Large intestine (tissue), 12 donors: ENCODE results near the gene CD164L2. TPM values are rescaled to one million over a fixed set of nuclear protein-coding genes. Genes with fewer than 3 reads are reported as not detected.
"Not testable (repeated sequence)": the region's sequence is repeated elsewhere in the genome, so short reads cannot be mapped to it uniquely, and the experiment has no call there.

ENCODE experiments used
- DNase-seq, 2 donors: peaks; one replicate each; pipeline versions ENCODE4 v3.0.0 to v3.0.0-alpha.2; 2013
- H3K27ac ChIP-seq: one replicate; pipeline ENCODE4 v1.5.1; 2013; ENCODE audit warnings: low read length
- H3K27me3 ChIP-seq: 2 replicates; pipeline ENCODE4 v1.6.1; 2013; ENCODE audit warnings: low read length; ENCODE audit not compliant: control insufficient read depth, insufficient read depth
- H3K36me3 ChIP-seq: 2 replicates; pipeline ENCODE4 v1.6.1; 2013; ENCODE audit warnings: low read length; ENCODE audit not compliant: control insufficient read depth, insufficient read depth
- H3K4me1 ChIP-seq: one replicate; pipeline ENCODE4 v1.6.1; 2013; ENCODE audit warnings: low read length; ENCODE audit not compliant: control insufficient read depth, insufficient read depth
- H3K4me3 ChIP-seq: one replicate; pipeline ENCODE4 v1.5.1; 2013; ENCODE audit warnings: low read length
- H3K9me3 ChIP-seq: one replicate; pipeline ENCODE4 v1.6.1; 2013; ENCODE audit warnings: mild to moderate bottlenecking, low read depth, low read length, moderate library complexity; ENCODE audit not compliant: control insufficient read depth
- WGBS: methylation state at CpG from one replicate; pipeline ENCODE4 v1.1.5; 2013; ENCODE audit warnings: low lambda C conversion rate; ENCODE audit not compliant: insufficient coverage; 5-methylcytosine and 5-hydroxymethylcytosine counted together
- long read RNA-seq, 11 donors: transcript quantifications; one replicate each; lab custom pipeline, GENCODE V29; 2026
- polyA plus RNA-seq: library from polyadenylated mRNA; unstranded; fragments of 120-200 nt; gene quantifications from one replicate; pipeline ENCODE4 v1.2.1, GENCODE V29; 2013

The CD164L2 gene
- not detected for polyA plus RNA-seq
- long read RNA-seq, donor 1 = 0 reads
- long read RNA-seq, donor 2 = 0 reads
- long read RNA-seq, donor 3 = 0 reads
- long read RNA-seq, donor 4 = 0 reads
- long read RNA-seq, donor 5 = 0 reads
- long read RNA-seq, donor 6 = 0 reads
- long read RNA-seq, donor 7 = 0 reads
- long read RNA-seq, donor 8 = 0 reads
- long read RNA-seq, donor 9 = 0 reads
- long read RNA-seq, donor 10 = 0 reads
- long read RNA-seq, donor 11 = 0 reads

GRCh38 chr1:27383039-27383605, at the start of gene CD164L2:
TSS of gene CD164L2 (minus strand) at chr1:27383333. CDS start at chr1:27383239, 94 bp downstream.
- DNase-seq = peak in 1 of 2 donors; percentile 50
- Histone ChIP-seq H3K4me1 (peaks cover 7% of the 10 kb centered on the region), H3K27ac (no peak within 1 kb of the TSS), H3K36me3 (no peaks in the 10 kb centered on the region), H3K9me3 (no peaks in the 10 kb centered on the region), H3K27me3 (peaks cover 6% of the 10 kb centered on the region), H3K4me3 (no peak within 1 kb of the TSS)
- WGBS = no CpG with 5 or more reads among the region's 43 CpGs

- H3K27me3 ChIP-seq, H3K36me3 ChIP-seq, H3K4me3 ChIP-seq, H3K9me3 ChIP-seq, H3K27ac ChIP-seq, DNase-seq: not testable (repeated sequence)
- H3K4me1 ChIP-seq = peaks cover 20% of the 10 kb centered on the region
- no CpG with 5 or more reads among the region's 1 CpG for WGBS
Observed at GRCh38 chr1:27432725-27433124, 49.6 kb upstream of the CD164L2 start.

- peaks cover 19% of the 10 kb centered on the region for H3K36me3 ChIP-seq
- H3K9me3 ChIP-seq = no peaks in the 10 kb centered on the region
- no peak overlapping the region for H3K27ac ChIP-seq
- no peak overlapping the region for H3K4me3 ChIP-seq
- peaks cover 14% of the 10 kb centered on the region for H3K4me1 ChIP-seq
- H3K27me3 ChIP-seq = no peaks in the 10 kb centered on the region
- no peak for DNase-seq
- no CpG with 5 or more reads among the region's 2 CpGs for WGBS
Observed at GRCh38 chr1:27431601-27431940, 48.4 kb upstream of the CD164L2 start.

GRCh38 chr1:27430903-27431600, 47.9 kb upstream of the CD164L2 start:
- Histone ChIP-seq H3K27ac (no peak overlapping the region), H3K4me1 (peaks cover 11% of the 10 kb centered on the region)
- WGBS = no CpG with 5 or more reads among the region's 1 CpG

GRCh38 chr1:27429029-27429425, 45.9 kb upstream of the CD164L2 start:
- no CpG with 5 or more reads among the region's 2 CpGs for WGBS
- H3K4me3 ChIP-seq = no peak overlapping the region
- DNase-seq = no peak
- H3K27ac ChIP-seq = no peak overlapping the region
- H3K36me3 ChIP-seq = peaks cover 34% of the 10 kb centered on the region
- no peaks in the 10 kb centered on the region for H3K27me3 ChIP-seq
- H3K4me1 ChIP-seq = peaks cover 8% of the 10 kb centered on the region
- H3K9me3 ChIP-seq = no peaks in the 10 kb centered on the region

More at GRCh38 chr1:27430903-27431600, 47.9 kb upstream of the CD164L2 start:
- Histone ChIP-seq H3K4me3 (no peak overlapping the region), H3K36me3 (peaks cover 23% of the 10 kb centered on the region), H3K27me3 (no peaks in the 10 kb centered on the region), H3K9me3 (no peaks in the 10 kb centered on the region)
- peak in 1 of 2 donors; percentile 31 for DNase-seq

GRCh38 chr1:27428316-27429028, 45.3 kb upstream of the CD164L2 start:
- no peak overlapping the region for H3K27ac ChIP-seq
- no peak for DNase-seq
- no peaks in the 10 kb centered on the region for H3K9me3 ChIP-seq
- H3K27me3 ChIP-seq = no peaks in the 10 kb centered on the region
- peaks cover 34% of the 10 kb centered on the region for H3K36me3 ChIP-seq
- WGBS = 50% methylated on average over 1 of the region's 17 CpGs
- no peak overlapping the region for H3K4me3 ChIP-seq
- H3K4me1 ChIP-seq = peaks cover 8% of the 10 kb centered on the region

- no peaks in the 10 kb centered on the region for H3K27me3 ChIP-seq
- peaks cover 34% of the 10 kb centered on the region for H3K36me3 ChIP-seq
- H3K27ac ChIP-seq = no peak overlapping the region
- no peaks in the 10 kb centered on the region for H3K9me3 ChIP-seq
- no CpG with 5 or more reads among the region's 2 CpGs for WGBS
- no peak for DNase-seq
- peaks cover 8% of the 10 kb centered on the region for H3K4me1 ChIP-seq
- no peak overlapping the region for H3K4me3 ChIP-seq
Observed at GRCh38 chr1:27427816-27428315, 44.7 kb upstream of the CD164L2 start.

- no CpG with 5 or more reads among the region's 2 CpGs for WGBS
- Histone ChIP-seq H3K9me3 (no peaks in the 10 kb centered on the region), H3K27me3 (no peaks in the 10 kb centered on the region), H3K27ac (no peak overlapping the region), H3K4me3 (no peak overlapping the region), H3K36me3 (peaks cover 36% of the 10 kb centered on the region), H3K4me1 (peaks cover 8% of the 10 kb centered on the region)
- no peak for DNase-seq
Observed at GRCh38 chr1:27427329-27427728, 44.2 kb upstream of the CD164L2 start.

DNA sequence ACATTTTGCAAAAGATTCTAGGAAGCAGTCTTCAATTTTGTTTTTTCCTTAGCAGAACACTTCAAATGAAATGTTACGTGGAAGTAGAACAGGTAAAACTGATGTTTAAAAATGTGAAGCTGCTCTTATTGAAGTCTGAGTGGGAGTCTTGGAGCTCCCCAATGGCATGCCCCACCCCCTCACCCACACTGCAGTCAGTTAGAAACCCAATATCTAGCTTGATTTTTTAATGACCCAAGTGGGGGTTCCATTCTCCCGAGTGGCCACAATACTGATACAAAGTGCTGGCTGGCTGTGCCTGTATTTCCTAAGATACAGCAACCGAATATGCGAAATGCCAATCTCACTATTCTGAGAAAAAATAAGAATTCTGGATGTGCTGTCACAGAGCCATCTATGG, 40.6 kb upstream of the CD164L2 start:
- 100% methylated on average over 2 of the region's 4 CpGs for WGBS
- peaks cover 13% of the 10 kb centered on the region for H3K4me1 ChIP-seq
- H3K27ac ChIP-seq = no peak overlapping the region

More for the DNA sequence above, 40.6 kb upstream of the CD164L2 start:
- no peak for DNase-seq
- no peaks in the 10 kb centered on the region for H3K9me3 ChIP-seq
- H3K27me3 ChIP-seq = no peaks in the 10 kb centered on the region
- peaks cover 38% of the 10 kb centered on the region for H3K36me3 ChIP-seq
- no peak overlapping the region for H3K4me3 ChIP-seq
